HEK293 (cell line): ENCODE results near the gene SH3BP4.

Source experiments
- CTCF ChIA-PET: fragments of 350-600 bp; formaldehyde crosslinking; extraction: SDS; loops from one replicate; lab custom pipeline; 2021; ENCODE audit warnings: antibody characterized with exemption; lab: Yijun Ruan, JAX
- POLR2A ChIA-PET: fragments of 300-600 bp; formaldehyde crosslinking; extraction: SDS; loops from one replicate; lab custom pipeline; 2020; ENCODE audit warnings: antibody characterized with exemption, inconsistent platforms; lab: Yijun Ruan, JAX
- H3K27ac ChIP-seq: fragments of 200-500 bp; sonication (Bioruptor generic); 2 replicates; pipeline ENCODE4 v1.5.1; 2014; ENCODE audit warnings: low read depth, low read length, control low read depth, inconsistent platforms; ENCODE audit errors: extremely low read depth
- H3K36me3 ChIP-seq, 2 experiments: fragments of 200-500 bp in 1 of 2; sonication (Bioruptor generic) in 1 of 2; 1 replicate in 1 of 2; 2 replicates in 1 of 2; pipeline ENCODE4 v1.5.1; 2014 to 2017; ENCODE audit warnings: inconsistent platforms in 2 of 2, low read length in 2 of 2; ENCODE audit not compliant: control insufficient read depth in 2 of 2, insufficient read depth in 1 of 2
- H3K4me1 ChIP-seq: fragments of 200-500 bp; sonication (Bioruptor generic); 2 replicates; pipeline ENCODE4 v1.5.1; 2014; ENCODE audit warnings: mild to moderate bottlenecking, low read length, inconsistent platforms; ENCODE audit not compliant: control insufficient read depth, insufficient read depth
- H3K4me3 ChIP-seq: 2 replicates; pipeline ENCODE4 v1.5.1; 2011; ENCODE audit warnings: low read depth, mild to moderate bottlenecking, control low read depth, low read length, moderate library complexity
- H3K9me3 ChIP-seq: fragments of 200-500 bp; sonication (Bioruptor generic); 2 replicates; pipeline ENCODE4 v1.5.1; 2014; ENCODE audit warnings: low read depth, low read length, inconsistent platforms; ENCODE audit not compliant: control insufficient read depth, insufficient read depth
- MEIS1 ChIP-seq: sonication (generic); formaldehyde crosslinking; IDR thresholded peaks from 2 replicates; pipeline ENCODE4 v1.8.1; 2022; ENCODE audit warnings: missing genetic modification reagents, mild to moderate bottlenecking, borderline replicate concordance
- MZF1 ChIP-seq: fragments of 450-650 bp; formaldehyde crosslinking; IDR thresholded peaks from 2 replicates; pipeline ENCODE4 v1.5.1; 2017; ENCODE audit warnings: missing biosample characterization, missing genetic modification characterization, borderline replicate concordance
- SP3 ChIP-seq: fragments of 450-650 bp; formaldehyde crosslinking; IDR thresholded peaks from 2 replicates; pipeline ENCODE4 v1.5.1; 2016; ENCODE audit warnings: missing biosample characterization, missing genetic modification characterization
- ZNF202 ChIP-seq: fragments of 450-650 bp; formaldehyde crosslinking; IDR thresholded peaks from 2 replicates; pipeline ENCODE4 v1.5.1; 2016; ENCODE audit warnings: missing biosample characterization, missing genetic modification characterization, borderline replicate concordance
- ZNF302 ChIP-seq: fragments of 450-650 bp; formaldehyde crosslinking; IDR thresholded peaks from 2 replicates; pipeline ENCODE4 v1.5.1; 2016; ENCODE audit warnings: missing biosample characterization, missing genetic modification characterization, low read depth
- ZNF341 ChIP-seq: fragments of 450-650 bp; formaldehyde crosslinking; IDR thresholded peaks from 2 replicates; pipeline ENCODE4; 2016; ENCODE audit warnings: low read depth, missing biosample characterization, missing genetic modification characterization
- ZNF555 ChIP-seq: fragments of 450-650 bp; formaldehyde crosslinking; conservative IDR thresholded peaks from 2 replicates; pipeline ENCODE4 v1.5.1; 2017; ENCODE audit warnings: missing biosample characterization, mild to moderate bottlenecking, missing genetic modification characterization, inconsistent platforms
- ZNF658 ChIP-seq: fragments of 450-650 bp; formaldehyde crosslinking; IDR thresholded peaks from 2 replicates; pipeline ENCODE4; 2016; ENCODE audit warnings: missing biosample characterization, missing genetic modification characterization
- ZNF660 ChIP-seq: fragments of 450-650 bp; IDR thresholded peaks from 2 replicates; pipeline ENCODE4 v1.5.1; 2018; ENCODE audit warnings: missing biosample characterization, mild to moderate bottlenecking, missing genetic modification characterization
- ZNF747 ChIP-seq: fragments of 450-650 bp; formaldehyde crosslinking; IDR thresholded peaks from 2 replicates; pipeline ENCODE4 v1.5.1; 2016; ENCODE audit warnings: missing biosample characterization, missing genetic modification characterization
- ZNF76 ChIP-seq: fragments of 450-650 bp; formaldehyde crosslinking; IDR thresholded peaks from 2 replicates; pipeline ENCODE4; 2016; ENCODE audit warnings: low read depth, missing biosample characterization, missing genetic modification characterization, borderline replicate concordance
- TF ChIP-seq, protein P1 (sequence below): fragments of 450-650 bp; formaldehyde crosslinking; IDR thresholded peaks from 2 replicates; pipeline ENCODE4 v1.5.1; 2016; ENCODE audit warnings: missing biosample characterization, missing genetic modification characterization
- TF ChIP-seq, protein P2 (sequence below): fragments of 450-650 bp; formaldehyde crosslinking; IDR thresholded peaks from 2 replicates; pipeline ENCODE4 v1.5.1; 2016; ENCODE audit warnings: missing biosample characterization, missing genetic modification characterization
- TF ChIP-seq, protein P3 (sequence below): fragments of 450-650 bp; formaldehyde crosslinking; IDR thresholded peaks from 2 replicates; pipeline ENCODE4 v1.5.1; 2016; ENCODE audit warnings: missing biosample characterization, missing genetic modification characterization, borderline replicate concordance
- TF ChIP-seq, protein P4 (sequence below): fragments of 450-650 bp; formaldehyde crosslinking; IDR thresholded peaks from 2 replicates; pipeline ENCODE4 v1.5.1; 2016; ENCODE audit warnings: missing biosample characterization, missing genetic modification characterization
- TF ChIP-seq, protein P5 (sequence below): fragments of 450-650 bp; formaldehyde crosslinking; IDR thresholded peaks from 2 replicates; pipeline ENCODE4 v1.5.1; 2016; ENCODE audit warnings: missing biosample characterization, missing genetic modification characterization

SH3BP4 gene

DNA sequence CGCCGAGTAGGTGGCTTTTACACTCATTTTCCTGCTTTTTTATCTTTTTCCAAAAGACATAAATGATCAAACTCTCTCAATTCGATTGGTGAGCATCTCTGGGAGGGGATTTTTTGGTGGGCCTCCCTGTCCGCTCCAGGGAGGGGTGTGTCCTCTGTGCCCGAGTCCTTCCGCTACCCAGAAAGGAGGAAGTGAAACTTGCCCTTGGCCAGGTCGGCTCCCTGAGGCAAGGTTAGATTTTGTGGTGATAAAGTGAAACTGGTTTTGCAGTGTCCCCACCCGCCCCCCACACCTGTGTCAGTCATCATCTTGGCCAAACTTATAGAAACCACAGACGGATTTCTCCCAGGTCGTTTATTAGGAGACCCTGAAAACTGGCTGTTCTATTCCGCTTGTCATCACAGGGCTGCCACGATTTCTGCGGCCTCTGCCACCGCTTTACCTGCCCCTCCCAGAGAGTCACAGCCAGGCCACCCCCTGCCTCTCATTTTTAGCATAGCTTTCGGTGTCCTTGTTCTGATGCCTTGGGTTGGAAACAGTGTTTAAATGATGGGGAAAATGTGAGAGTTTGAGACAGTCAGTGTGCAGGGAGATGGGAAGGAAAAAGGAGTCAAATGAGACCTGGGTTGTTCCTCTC lies 93.6 kb downstream of the SH3BP4 start:
- no peak overlapping the region for H3K4me3 ChIP-seq
- CTCF ChIA-PET = interaction anchor here (1.4 kb wide), 1 partner anchor 164 kb away, joined by 4 read pairs; no protein-coding TSS in a partner anchor
- H3K4me1 ChIP-seq = peaks cover 2% of the 10 kb centered on the region; the same call in 1 of the 2 replicates
- POLR2A ChIA-PET = no interaction called here
- peaks cover 4 to 60% of the 10 kb centered on the region in 2 experiments; a peak in 2 of 3 replicates for H3K36me3 ChIP-seq
- no peaks in the 10 kb centered on the region for H3K9me3 ChIP-seq
- H3K27ac ChIP-seq = no peak overlapping the region
- TF ChIP-seq MZF1 (tag by site-specific recombination) (no peak), ZNF302 (no peak), ZNF660 (no peak)
- TF ChIP-seq, protein P1, sequence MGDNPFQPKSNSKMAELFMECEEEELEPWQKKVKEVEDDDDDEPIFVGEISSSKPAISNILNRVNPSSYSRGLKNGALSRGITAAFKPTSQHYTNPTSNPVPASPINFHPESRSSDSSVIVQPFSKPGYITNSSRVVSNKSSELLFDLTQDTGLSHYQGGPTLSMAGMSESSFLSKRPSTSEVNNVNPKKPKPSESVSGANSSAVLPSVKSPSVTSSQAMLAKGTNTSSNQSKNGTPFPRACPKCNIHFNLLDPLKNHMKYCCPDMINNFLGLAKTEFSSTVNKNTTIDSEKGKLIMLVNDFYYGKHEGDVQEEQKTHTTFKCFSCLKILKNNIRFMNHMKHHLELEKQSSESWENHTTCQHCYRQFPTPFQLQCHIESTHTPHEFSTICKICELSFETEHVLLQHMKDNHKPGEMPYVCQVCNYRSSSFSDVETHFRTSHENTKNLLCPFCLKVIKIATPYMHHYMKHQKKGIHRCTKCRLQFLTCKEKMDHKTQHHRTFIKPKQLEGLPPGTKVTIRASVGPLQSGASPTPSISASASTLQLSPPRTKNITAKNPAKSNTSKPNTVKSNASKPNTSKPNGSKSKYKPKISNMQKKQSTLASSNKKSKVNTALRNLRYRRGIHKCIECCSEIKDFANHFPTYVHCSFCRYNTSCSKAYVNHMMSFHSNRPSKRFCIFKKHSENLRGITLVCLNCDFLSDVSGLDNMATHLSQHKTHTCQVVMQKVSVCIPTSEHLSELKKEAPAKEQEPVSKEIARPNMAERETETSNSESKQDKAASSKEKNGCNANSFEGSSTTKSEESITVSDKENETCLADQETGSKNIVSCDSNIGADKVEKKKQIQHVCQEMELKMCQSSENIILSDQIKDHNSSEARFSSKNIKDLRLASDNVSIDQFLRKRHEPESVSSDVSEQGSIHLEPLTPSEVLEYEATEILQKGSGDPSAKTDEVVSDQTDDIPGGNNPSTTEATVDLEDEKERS = no peak

DNA sequence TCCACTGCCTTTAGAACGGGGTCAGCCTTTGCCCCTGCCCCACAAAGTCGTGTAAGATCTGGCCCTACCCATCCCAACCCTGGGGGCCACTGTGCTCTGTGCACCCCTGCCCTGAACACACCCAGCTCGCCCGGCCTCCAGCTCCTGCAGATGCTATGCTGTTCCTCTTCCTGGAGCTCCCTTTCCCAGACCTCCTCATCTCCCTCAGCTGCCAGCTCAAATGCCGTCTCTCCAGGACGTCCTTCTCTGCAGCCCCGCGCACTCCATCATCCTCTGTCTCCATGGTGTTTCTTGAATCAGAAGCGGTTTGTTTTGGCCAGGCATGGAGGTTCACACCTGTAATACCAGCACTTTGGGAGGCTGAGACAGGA lies 94.1 kb downstream of the SH3BP4 start:
- peaks cover 4 to 55% of the 10 kb centered on the region in 2 experiments; a peak in 2 of 3 replicates for H3K36me3 ChIP-seq
- TF ChIP-seq, protein P2, sequence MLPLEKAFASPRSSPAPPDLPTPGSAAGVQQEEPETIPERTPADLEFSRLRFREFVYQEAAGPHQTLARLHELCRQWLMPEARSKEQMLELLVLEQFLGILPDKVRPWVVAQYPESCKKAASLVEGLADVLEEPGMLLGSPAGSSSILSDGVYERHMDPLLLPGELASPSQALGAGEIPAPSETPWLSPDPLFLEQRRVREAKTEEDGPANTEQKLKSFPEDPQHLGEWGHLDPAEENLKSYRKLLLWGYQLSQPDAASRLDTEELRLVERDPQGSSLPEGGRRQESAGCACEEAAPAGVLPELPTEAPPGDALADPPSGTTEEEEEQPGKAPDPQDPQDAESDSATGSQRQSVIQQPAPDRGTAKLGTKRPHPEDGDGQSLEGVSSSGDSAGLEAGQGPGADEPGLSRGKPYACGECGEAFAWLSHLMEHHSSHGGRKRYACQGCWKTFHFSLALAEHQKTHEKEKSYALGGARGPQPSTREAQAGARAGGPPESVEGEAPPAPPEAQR (tag by site-specific recombination) = no peak
- no peak for TF ChIP-seq ZNF202 (tag by site-specific recombination)
- no peak for TF ChIP-seq ZNF747 (tag by site-specific recombination)
- TF ChIP-seq ZNF341 (tag by site-specific recombination) = no peak
- TF ChIP-seq, protein P3, sequence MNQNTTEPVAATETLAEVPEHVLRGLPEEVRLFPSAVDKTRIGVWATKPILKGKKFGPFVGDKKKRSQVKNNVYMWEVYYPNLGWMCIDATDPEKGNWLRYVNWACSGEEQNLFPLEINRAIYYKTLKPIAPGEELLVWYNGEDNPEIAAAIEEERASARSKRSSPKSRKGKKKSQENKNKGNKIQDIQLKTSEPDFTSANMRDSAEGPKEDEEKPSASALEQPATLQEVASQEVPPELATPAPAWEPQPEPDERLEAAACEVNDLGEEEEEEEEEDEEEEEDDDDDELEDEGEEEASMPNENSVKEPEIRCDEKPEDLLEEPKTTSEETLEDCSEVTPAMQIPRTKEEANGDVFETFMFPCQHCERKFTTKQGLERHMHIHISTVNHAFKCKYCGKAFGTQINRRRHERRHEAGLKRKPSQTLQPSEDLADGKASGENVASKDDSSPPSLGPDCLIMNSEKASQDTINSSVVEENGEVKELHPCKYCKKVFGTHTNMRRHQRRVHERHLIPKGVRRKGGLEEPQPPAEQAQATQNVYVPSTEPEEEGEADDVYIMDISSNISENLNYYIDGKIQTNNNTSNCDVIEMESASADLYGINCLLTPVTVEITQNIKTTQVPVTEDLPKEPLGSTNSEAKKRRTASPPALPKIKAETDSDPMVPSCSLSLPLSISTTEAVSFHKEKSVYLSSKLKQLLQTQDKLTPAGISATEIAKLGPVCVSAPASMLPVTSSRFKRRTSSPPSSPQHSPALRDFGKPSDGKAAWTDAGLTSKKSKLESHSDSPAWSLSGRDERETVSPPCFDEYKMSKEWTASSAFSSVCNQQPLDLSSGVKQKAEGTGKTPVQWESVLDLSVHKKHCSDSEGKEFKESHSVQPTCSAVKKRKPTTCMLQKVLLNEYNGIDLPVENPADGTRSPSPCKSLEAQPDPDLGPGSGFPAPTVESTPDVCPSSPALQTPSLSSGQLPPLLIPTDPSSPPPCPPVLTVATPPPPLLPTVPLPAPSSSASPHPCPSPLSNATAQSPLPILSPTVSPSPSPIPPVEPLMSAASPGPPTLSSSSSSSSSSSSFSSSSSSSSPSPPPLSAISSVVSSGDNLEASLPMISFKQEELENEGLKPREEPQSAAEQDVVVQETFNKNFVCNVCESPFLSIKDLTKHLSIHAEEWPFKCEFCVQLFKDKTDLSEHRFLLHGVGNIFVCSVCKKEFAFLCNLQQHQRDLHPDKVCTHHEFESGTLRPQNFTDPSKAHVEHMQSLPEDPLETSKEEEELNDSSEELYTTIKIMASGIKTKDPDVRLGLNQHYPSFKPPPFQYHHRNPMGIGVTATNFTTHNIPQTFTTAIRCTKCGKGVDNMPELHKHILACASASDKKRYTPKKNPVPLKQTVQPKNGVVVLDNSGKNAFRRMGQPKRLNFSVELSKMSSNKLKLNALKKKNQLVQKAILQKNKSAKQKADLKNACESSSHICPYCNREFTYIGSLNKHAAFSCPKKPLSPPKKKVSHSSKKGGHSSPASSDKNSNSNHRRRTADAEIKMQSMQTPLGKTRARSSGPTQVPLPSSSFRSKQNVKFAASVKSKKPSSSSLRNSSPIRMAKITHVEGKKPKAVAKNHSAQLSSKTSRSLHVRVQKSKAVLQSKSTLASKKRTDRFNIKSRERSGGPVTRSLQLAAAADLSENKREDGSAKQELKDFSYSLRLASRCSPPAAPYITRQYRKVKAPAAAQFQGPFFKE (tag by site-specific recombination) = no peak
- no peak for TF ChIP-seq ZNF76 (tag by site-specific recombination)
- TF ChIP-seq, protein P4, sequence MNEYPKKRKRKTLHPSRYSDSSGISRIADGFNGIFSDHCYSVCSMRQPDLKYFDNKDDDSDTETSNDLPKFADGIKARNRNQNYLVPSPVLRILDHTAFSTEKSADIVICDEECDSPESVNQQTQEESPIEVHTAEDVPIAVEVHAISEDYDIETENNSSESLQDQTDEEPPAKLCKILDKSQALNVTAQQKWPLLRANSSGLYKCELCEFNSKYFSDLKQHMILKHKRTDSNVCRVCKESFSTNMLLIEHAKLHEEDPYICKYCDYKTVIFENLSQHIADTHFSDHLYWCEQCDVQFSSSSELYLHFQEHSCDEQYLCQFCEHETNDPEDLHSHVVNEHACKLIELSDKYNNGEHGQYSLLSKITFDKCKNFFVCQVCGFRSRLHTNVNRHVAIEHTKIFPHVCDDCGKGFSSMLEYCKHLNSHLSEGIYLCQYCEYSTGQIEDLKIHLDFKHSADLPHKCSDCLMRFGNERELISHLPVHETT = no peak
- TF ChIP-seq SP3 (tag by site-specific recombination) = no peak
- TF ChIP-seq, protein P5, sequence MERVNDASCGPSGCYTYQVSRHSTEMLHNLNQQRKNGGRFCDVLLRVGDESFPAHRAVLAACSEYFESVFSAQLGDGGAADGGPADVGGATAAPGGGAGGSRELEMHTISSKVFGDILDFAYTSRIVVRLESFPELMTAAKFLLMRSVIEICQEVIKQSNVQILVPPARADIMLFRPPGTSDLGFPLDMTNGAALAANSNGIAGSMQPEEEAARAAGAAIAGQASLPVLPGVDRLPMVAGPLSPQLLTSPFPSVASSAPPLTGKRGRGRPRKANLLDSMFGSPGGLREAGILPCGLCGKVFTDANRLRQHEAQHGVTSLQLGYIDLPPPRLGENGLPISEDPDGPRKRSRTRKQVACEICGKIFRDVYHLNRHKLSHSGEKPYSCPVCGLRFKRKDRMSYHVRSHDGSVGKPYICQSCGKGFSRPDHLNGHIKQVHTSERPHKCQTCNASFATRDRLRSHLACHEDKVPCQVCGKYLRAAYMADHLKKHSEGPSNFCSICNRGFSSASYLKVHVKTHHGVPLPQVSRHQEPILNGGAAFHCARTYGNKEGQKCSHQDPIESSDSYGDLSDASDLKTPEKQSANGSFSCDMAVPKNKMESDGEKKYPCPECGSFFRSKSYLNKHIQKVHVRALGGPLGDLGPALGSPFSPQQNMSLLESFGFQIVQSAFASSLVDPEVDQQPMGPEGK (tag by site-specific recombination) = no peak
- TF ChIP-seq MEIS1 = no peak
- TF ChIP-seq ZNF555 (tag by site-specific recombination) = no peak
- TF ChIP-seq, protein P1 = no peak
- no peak for TF ChIP-seq ZNF658 (tag by site-specific recombination)
- TF ChIP-seq, all 188 proteins: peak for 0
- Histone ChIP-seq H3K4me1 (peaks cover 7% of the 10 kb centered on the region), H3K27ac (no peak overlapping the region), H3K4me3 (no peak overlapping the region), H3K9me3 (no peaks in the 10 kb centered on the region)
- POLR2A ChIA-PET = no interaction called here
- CTCF ChIA-PET = interaction anchor here (0.5 to 1.4 kb wide), 3 partner anchors 84 to 165 kb away, joined by 3 to 5 read pairs (median 4); no protein-coding TSS in a partner anchor
